HG03045 (cell line): Measurements from ENCODE around the gene TMF1.
A peak's percentile ranks its signal among the peaks of the same experiment; 100 is the strongest.

Experiments
- ATAC-seq: cut with Tn5 transposase; IDR thresholded peaks from one replicate; pipeline ENCODE4 v1.9.1; 2021; ENCODE audit warnings: mild to moderate bottlenecking, moderate library complexity; ENCODE audit not compliant: unreplicated experiment

Gene TMF1

GRCh38 chr3:69051756-69052471 is at the start of gene TMF1:
TSS of gene TMF1 (minus strand) at chr3:69052333. CDS start at chr3:69052086, 247 bp downstream.
- ATAC-seq = peak; percentile 96

GRCh38 chr3:69099576-69099975 is 47.4 kb upstream of the TMF1 start:
- ATAC-seq = no peak

- ATAC-seq = no peak
These were observed 45.4 kb upstream of the TMF1 start for GRCh38 chr3:69097407-69098086.

GRCh38 chr3:69096299-69096698 is 44.2 kb upstream of the TMF1 start:
- ATAC-seq = no peak

- ATAC-seq = no peak
These were observed 43.5 kb upstream of the TMF1 start for GRCh38 chr3:69095636-69096035.

- peak; percentile 25 for ATAC-seq
These were observed 42.5 kb upstream of the TMF1 start for GRCh38 chr3:69094467-69095205.

GRCh38 chr3:69092030-69092516 is 39.9 kb upstream of the TMF1 start:
- peak; percentile 54 for ATAC-seq

GRCh38 chr3:69091389-69092029 is 39.4 kb upstream of the TMF1 start:
- no peak for ATAC-seq

- ATAC-seq = no peak
These were observed 37.9 kb upstream of the TMF1 start for GRCh38 chr3:69090021-69090420.

GRCh38 chr3:69088063-69088462 is 35.9 kb upstream of the TMF1 start:
- ATAC-seq = no peak

- ATAC-seq = no peak
These were observed 35.1 kb upstream of the TMF1 start for GRCh38 chr3:69087030-69087791.

- ATAC-seq = no peak
These were observed 33.9 kb upstream of the TMF1 start for GRCh38 chr3:69085833-69086722.

GRCh38 chr3:69085168-69085832 is 33.2 kb upstream of the TMF1 start:
- peak; percentile 1 for ATAC-seq

GRCh38 chr3:69084326-69085167 is 32.4 kb upstream of the TMF1 start, which contains the start of gene ARL6IP5:
TSS of gene ARL6IP5 (plus strand) at chr3:69084937. CDS start at chr3:69085048, 111 bp downstream.
- peak; percentile 61 for ATAC-seq

- ATAC-seq = peak; percentile 51
These were observed 30.7 kb upstream of the TMF1 start for GRCh38 chr3:69082805-69083204.

- no peak for ATAC-seq
These were observed 30.2 kb upstream of the TMF1 start for GRCh38 chr3:69082361-69082760.

GRCh38 chr3:69081583-69082262 is 29.6 kb upstream of the TMF1 start:
- no peak for ATAC-seq
